A549 treated with RU486 at 1 μM for 4 hours (cell line): ENCODE data around the gene SRPRA. TPM values are rescaled to one million over a fixed set of nuclear protein-coding genes. Genes with fewer than 3 reads are reported as not detected.

ENCODE experiments used
- total RNA-seq: library from RNA; stranded (reverse); fragments of 200-300 nt; extraction: Qiagen RNA extraction; gene quantifications from 5 replicates; pipeline ENCODE4 v1.2.3, GENCODE V29; 2022; ENCODE audit warnings: low read depth

The SRPRA gene
- 60.5 to 64.2 TPM (median 61.0 TPM) in 5 replicates for total RNA-seq

GRCh38 chr11:126268708-126269579 lies at the start of gene SRPRA, which contains the start of gene FOXRED1:
TSS of gene SRPRA (minus strand) at chr11:126268895. CDS start at chr11:126268804, 91 bp downstream.
TSS of gene FOXRED1 (plus strand) at chr11:126269154. CDS start at chr11:126269207, 53 bp downstream.

GRCh38 chr11:126303623-126304456 lies 35.1 kb upstream of the SRPRA start, which contains the start of gene DCPS:
TSS of gene DCPS (plus strand) at chr11:126304060. CDS start at chr11:126304081, 21 bp downstream.

GRCh38 chr11:126282736-126283591 lies 14.3 kb upstream of the SRPRA start, which contains the start of gene TIRAP:
TSS of gene TIRAP (plus strand) at chr11:126283093. CDS start at chr11:126290895, 7,802 bp downstream.

Other genes starting within 250 kb of the SRPRA start
- gene CDON, start 206.0 kb downstream of the SRPRA start, total RNA-seq = 2.4 to 3.7 TPM (median 3.4 TPM) in 5 replicates
- 18.2 to 20.3 TPM (median 18.5 TPM) in 5 replicates for gene RPUSD4, start 57.2 kb downstream of the SRPRA start, total RNA-seq
- gene FAM118B, start 57.1 kb downstream of the SRPRA start, total RNA-seq = 15.8 to 18.5 TPM (median 16.5 TPM) in 5 replicates
- 19.5 to 23.0 TPM (median 22.5 TPM) in 5 replicates for gene FOXRED1, start 259 bp upstream of the SRPRA start, total RNA-seq
- 6.2 to 6.8 TPM (median 6.3 TPM) in 5 replicates for gene TIRAP, start 14.2 kb upstream of the SRPRA start, total RNA-seq
- gene DCPS, start 35.2 kb upstream of the SRPRA start, total RNA-seq = 18.5 to 22.4 TPM (median 18.9 TPM) in 5 replicates
- gene ST3GAL4, start 86.8 kb upstream of the SRPRA start, total RNA-seq = 23.0 to 27.1 TPM (median 26.2 TPM) in 5 replicates